ENCODE measurements around the gene ATP4A. TPM values are rescaled to one million over a fixed set of nuclear protein-coding genes. Genes with fewer than 3 reads are reported as not detected.

Gene ATP4A
- polyA plus RNA-seq, 1 donor from 2014 or later: not detected

DNA sequence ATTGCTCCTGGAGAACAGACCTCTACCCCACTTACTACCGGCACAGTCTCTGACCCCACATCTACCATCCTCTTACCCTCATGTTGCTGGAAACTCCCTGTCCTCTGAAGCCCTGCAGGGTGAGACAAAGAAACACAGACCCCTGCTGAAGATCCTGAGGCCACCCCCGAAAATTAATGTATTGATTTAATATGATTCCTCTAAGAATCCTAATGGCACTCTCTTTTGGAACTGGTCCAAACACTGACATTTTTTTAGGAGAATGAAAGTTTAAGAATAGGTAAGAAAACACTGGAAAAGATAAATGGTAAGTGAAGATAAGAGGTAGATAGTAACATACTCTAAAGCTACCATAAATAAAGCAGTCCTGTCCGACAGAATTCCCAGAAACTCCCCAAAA lies 55.3 kb downstream of the ATP4A start:
- Histone ChIP-seq H3K27ac (ENCODE audit: low read length) (no peak overlapping the region), H3K9ac (ENCODE audit: low read length) (no peak overlapping the region), H3K9me2 (ENCODE audit: insufficient read depth, low read length) (no peaks in the 10 kb centered on the region), H2AFZ (ENCODE audit: low read depth, low read length) (no peak overlapping the region), H3K9me3 (ENCODE audit: low read length) (no peaks in the 10 kb centered on the region), H3K27me3 (ENCODE audit: insufficient read depth, low read depth, low read length) (peaks cover 32% of the 10 kb centered on the region), H3K4me2 (ENCODE audit: low read length) (no peak overlapping the region), H3K36me3 (ENCODE audit: insufficient read depth, low read length) (no peaks in the 10 kb centered on the region), H4K20me1 (ENCODE audit: insufficient read depth) (no peaks in the 10 kb centered on the region), H3F3A (ENCODE audit: insufficient read depth, low read length, poor library complexity, severe bottlenecking) (no peaks in the 10 kb centered on the region), H3K4me3 (ENCODE audit: low read length) (no peak overlapping the region), H3K79me2 (replicated peaks; ENCODE audit: insufficient read depth, low read length) (no peaks in the 10 kb centered on the region)
- TF ChIP-seq, protein P1, sequence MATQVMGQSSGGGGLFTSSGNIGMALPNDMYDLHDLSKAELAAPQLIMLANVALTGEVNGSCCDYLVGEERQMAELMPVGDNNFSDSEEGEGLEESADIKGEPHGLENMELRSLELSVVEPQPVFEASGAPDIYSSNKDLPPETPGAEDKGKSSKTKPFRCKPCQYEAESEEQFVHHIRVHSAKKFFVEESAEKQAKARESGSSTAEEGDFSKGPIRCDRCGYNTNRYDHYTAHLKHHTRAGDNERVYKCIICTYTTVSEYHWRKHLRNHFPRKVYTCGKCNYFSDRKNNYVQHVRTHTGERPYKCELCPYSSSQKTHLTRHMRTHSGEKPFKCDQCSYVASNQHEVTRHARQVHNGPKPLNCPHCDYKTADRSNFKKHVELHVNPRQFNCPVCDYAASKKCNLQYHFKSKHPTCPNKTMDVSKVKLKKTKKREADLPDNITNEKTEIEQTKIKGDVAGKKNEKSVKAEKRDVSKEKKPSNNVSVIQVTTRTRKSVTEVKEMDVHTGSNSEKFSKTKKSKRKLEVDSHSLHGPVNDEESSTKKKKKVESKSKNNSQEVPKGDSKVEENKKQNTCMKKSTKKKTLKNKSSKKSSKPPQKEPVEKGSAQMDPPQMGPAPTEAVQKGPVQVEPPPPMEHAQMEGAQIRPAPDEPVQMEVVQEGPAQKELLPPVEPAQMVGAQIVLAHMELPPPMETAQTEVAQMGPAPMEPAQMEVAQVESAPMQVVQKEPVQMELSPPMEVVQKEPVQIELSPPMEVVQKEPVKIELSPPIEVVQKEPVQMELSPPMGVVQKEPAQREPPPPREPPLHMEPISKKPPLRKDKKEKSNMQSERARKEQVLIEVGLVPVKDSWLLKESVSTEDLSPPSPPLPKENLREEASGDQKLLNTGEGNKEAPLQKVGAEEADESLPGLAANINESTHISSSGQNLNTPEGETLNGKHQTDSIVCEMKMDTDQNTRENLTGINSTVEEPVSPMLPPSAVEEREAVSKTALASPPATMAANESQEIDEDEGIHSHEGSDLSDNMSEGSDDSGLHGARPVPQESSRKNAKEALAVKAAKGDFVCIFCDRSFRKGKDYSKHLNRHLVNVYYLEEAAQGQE (IDR thresholded peaks at IDR 0.05; ENCODE audit: borderline replicate concordance): no peak
- TF ChIP-seq, protein P2, sequence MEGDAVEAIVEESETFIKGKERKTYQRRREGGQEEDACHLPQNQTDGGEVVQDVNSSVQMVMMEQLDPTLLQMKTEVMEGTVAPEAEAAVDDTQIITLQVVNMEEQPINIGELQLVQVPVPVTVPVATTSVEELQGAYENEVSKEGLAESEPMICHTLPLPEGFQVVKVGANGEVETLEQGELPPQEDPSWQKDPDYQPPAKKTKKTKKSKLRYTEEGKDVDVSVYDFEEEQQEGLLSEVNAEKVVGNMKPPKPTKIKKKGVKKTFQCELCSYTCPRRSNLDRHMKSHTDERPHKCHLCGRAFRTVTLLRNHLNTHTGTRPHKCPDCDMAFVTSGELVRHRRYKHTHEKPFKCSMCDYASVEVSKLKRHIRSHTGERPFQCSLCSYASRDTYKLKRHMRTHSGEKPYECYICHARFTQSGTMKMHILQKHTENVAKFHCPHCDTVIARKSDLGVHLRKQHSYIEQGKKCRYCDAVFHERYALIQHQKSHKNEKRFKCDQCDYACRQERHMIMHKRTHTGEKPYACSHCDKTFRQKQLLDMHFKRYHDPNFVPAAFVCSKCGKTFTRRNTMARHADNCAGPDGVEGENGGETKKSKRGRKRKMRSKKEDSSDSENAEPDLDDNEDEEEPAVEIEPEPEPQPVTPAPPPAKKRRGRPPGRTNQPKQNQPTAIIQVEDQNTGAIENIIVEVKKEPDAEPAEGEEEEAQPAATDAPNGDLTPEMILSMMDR (IDR thresholded peaks at IDR 0.05; ENCODE audit: poor library complexity, severe bottlenecking): no peak
- TF ChIP-seq MXI1 (conservative IDR thresholded peaks at IDR 0.05; ENCODE audit: poor library complexity, severe bottlenecking) (no peak), EZH2 (IDR thresholded peaks at IDR 0.05; ENCODE audit: borderline replicate concordance, insufficient read depth, low read length, poor library complexity, severe bottlenecking) (no peak), TAF1 (IDR thresholded peaks at IDR 0.05; ENCODE audit: low read depth) (no peak), EP300 (conservative IDR thresholded peaks at IDR 0.05; ENCODE audit: poor library complexity, severe bottlenecking) (no peak), SMC3 (conservative IDR thresholded peaks at IDR 0.05; ENCODE audit: poor library complexity) (no peak), RAD21 (conservative IDR thresholded peaks at IDR 0.05) (no peak), POLR2AphosphoS5 (IDR thresholded peaks at IDR 0.05) (no peak)

DNA sequence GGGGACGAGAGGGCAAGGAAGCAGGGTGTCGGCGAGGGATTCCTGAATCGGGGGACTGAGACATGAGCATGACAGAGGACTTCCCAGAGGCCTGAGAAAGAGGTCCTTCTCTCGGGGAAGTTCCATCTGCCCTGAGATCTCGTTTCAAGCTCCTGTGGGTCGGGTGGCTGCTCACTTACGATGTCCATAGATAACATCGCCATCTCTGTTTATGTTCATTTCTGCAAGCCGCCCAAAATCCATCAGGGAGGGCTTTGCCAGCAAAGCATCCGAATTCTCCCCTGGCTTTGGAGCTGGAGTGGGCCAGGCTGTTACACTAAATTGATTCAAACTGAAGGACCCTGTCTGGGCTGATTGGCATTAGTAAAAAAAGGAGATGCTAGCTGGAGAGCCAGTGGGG lies 55.9 kb downstream of the ATP4A start:
- no peaks in the 10 kb centered on the region for H3K9me2 ChIP-seq (ENCODE audit: insufficient read depth, low read length)
- H3K36me3 ChIP-seq (ENCODE audit: insufficient read depth, low read length): no peaks in the 10 kb centered on the region
- no peaks in the 10 kb centered on the region for H4K20me1 ChIP-seq (ENCODE audit: insufficient read depth)
- TF ChIP-seq MXI1 (conservative IDR thresholded peaks at IDR 0.05; ENCODE audit: poor library complexity, severe bottlenecking) (no peak), RAD21 (conservative IDR thresholded peaks at IDR 0.05) (no peak)
- H3K4me3 ChIP-seq (ENCODE audit: low read length): no peak overlapping the region
- H3K79me2 ChIP-seq (replicated peaks; ENCODE audit: insufficient read depth, low read length): no peaks in the 10 kb centered on the region
- no peak overlapping the region for H3K27ac ChIP-seq (ENCODE audit: low read length)
- H3K9ac ChIP-seq (ENCODE audit: low read length): no peak overlapping the region
- no peaks in the 10 kb centered on the region for H3K9me3 ChIP-seq (ENCODE audit: low read length)
- H3K4me2 ChIP-seq (ENCODE audit: low read length): no peak overlapping the region
- no peak overlapping the region for H2AFZ ChIP-seq (ENCODE audit: low read depth, low read length)
- peaks cover 32% of the 10 kb centered on the region for H3K27me3 ChIP-seq (ENCODE audit: insufficient read depth, low read depth, low read length)
- H3F3A ChIP-seq (ENCODE audit: insufficient read depth, low read length, poor library complexity, severe bottlenecking): no peaks in the 10 kb centered on the region

DNA sequence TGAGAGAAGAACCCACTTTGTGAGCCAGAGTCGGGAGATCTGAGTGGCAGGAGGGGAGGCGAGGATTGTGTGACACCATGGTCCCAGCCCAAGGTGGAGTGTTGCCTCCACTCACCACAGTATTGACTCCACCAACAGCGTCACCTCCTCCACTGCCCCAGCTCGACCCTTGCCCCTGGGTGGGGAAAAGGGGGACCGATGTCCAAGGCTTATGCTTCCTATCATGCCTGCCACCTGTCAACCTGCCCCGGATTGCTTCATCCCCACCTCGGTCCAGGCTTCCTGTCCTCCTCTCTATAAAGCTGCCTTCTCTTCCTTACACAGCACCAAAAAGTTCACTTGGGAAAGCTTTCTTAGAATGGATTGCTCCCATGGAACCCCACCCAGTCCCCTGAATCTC lies 57.4 kb downstream of the ATP4A start:
- Histone ChIP-seq H3K4me2 (ENCODE audit: low read length) (no peak overlapping the region), H3K79me2 (replicated peaks; ENCODE audit: insufficient read depth, low read length) (no peaks in the 10 kb centered on the region), H3K27me3 (ENCODE audit: insufficient read depth, low read depth, low read length) (peaks cover 28% of the 10 kb centered on the region), H2AFZ (ENCODE audit: low read depth, low read length) (no peak overlapping the region), H3K9ac (ENCODE audit: low read length) (no peak overlapping the region), H4K20me1 (ENCODE audit: insufficient read depth) (no peaks in the 10 kb centered on the region), H3K36me3 (ENCODE audit: insufficient read depth, low read length) (no peaks in the 10 kb centered on the region), H3K9me3 (ENCODE audit: low read length) (no peaks in the 10 kb centered on the region), H3K9me2 (ENCODE audit: insufficient read depth, low read length) (no peaks in the 10 kb centered on the region), H3K4me3 (ENCODE audit: low read length) (no peak overlapping the region), H3F3A (ENCODE audit: insufficient read depth, low read length, poor library complexity, severe bottlenecking) (no peaks in the 10 kb centered on the region), H3K27ac (ENCODE audit: low read length) (no peak overlapping the region)
- TF ChIP-seq SMC3 (conservative IDR thresholded peaks at IDR 0.05; ENCODE audit: poor library complexity) (no peak), EZH2 (IDR thresholded peaks at IDR 0.05; ENCODE audit: borderline replicate concordance, insufficient read depth, low read length, poor library complexity, severe bottlenecking) (no peak), EP300 (conservative IDR thresholded peaks at IDR 0.05; ENCODE audit: poor library complexity, severe bottlenecking) (no peak), RAD21 (conservative IDR thresholded peaks at IDR 0.05) (no peak), POLR2AphosphoS5 (IDR thresholded peaks at IDR 0.05) (no peak)
- TF ChIP-seq, protein P2 (IDR thresholded peaks at IDR 0.05; ENCODE audit: poor library complexity, severe bottlenecking): no peak
